Measurements from ENCODE around the gene CARS1.
A peak's percentile ranks its signal among the peaks of the same experiment; 100 is the strongest.
"Not testable (repeated sequence)": the region's sequence is repeated elsewhere in the genome, so short reads cannot be mapped to it uniquely, and the experiment has no call there.

The CARS1 gene

DNA sequence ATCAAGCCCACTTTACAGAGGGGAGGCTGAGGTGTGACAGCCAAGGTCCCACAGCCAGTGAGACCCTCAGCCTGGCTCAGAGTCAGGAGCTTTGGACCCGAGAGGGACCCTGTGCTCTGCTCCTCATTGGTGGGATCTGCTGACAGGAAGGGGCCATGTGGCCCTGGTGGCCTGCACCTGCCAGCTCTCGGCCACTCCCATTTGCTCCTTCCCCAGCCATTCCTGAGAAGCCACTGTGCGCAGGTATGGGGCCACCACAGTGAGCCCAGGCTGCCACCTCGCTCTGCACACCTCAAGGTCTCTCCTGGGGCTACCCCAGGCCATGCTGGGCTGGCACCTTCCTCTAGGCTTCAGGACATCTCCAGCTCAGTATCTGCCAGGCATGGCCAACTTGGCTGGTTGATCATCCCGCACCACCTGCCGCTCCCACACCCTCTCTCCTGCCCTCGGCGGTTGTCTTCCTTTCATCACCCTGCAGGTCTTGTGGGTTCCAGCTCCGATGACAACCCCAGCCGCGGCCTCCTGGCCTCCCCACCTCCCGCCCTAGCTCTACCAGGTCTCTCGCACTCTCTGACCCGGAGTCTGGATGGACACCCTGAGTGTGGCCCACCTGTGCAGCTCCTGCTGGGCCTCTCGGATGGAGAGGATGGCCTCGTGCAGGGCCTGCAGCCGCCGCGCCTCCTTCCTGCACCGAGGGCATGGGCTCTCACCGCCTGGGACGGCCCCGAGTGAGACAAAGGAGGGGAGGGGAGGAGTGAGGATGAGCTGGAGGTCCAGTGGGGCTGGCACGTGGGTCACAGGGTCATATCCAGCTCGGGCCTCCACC, 32.2 kb upstream of the CARS1 start:
- no peak for DNase-seq (ENCODE audit: low read depth)

GRCh38 chr11:3088806-3089205, 31.6 kb upstream of the CARS1 start:
- DNase-seq (ENCODE audit: low read depth), result no peak

- DNase-seq (ENCODE audit: low read depth), result peak; percentile 37
These were observed 30.9 kb upstream of the CARS1 start for GRCh38 chr11:3087821-3088800.

- no peak for DNase-seq (ENCODE audit: low read depth)
These were observed 30.1 kb upstream of the CARS1 start for GRCh38 chr11:3087373-3087772.

DNA sequence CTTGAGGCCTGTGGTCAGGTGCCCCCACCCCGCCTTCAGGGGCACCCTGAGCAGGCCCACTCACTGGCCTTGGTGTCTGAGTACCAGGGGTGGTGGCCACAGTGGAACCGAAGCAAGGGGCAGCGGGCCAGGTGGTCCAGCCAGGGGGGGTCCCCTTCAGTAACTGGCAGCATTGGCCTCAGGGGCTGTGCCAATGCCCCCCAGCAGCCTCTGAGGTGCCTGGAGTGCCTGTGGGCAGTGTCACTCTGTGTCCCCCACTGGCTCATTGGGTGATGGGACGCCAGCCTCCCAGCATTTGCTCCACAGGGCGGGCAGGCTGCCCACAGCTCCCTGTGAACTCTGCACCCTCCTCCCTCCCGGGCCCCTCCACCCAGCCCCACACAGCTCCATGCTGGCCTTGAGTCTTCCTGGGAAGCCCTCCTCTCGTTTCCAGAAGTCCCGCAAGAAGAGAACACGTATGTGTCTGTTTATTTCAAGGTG, 29.5 kb upstream of the CARS1 start:
- DNase-seq (ENCODE audit: low read depth), result no peak

GRCh38 chr11:3086114-3086513, 28.9 kb upstream of the CARS1 start:
- DNase-seq (ENCODE audit: low read depth), result no peak

DNA sequence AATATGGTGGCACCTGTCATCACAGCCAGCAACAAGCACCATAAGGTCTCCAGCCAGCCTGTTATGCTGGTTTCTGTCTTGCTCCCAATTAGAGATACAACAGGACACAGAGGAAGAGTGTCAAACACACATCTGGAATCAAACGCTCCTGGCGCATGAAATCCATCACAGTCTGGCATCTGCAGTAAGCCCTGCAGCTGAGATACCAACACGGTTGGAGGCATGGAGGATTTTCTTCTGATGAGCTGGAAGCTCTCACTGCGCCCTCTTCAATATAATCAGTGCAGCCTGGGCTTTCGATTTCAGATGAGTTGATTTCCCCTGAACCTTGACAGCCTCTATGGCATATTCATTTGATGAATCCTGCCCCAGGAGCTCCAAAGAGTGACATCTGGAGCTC, 27.8 kb upstream of the CARS1 start:
- DNase-seq (ENCODE audit: low read depth), result no peak

- no peak for DNase-seq (ENCODE audit: low read depth)
These were observed 26.1 kb upstream of the CARS1 start for GRCh38 chr11:3083321-3083720.

DNA sequence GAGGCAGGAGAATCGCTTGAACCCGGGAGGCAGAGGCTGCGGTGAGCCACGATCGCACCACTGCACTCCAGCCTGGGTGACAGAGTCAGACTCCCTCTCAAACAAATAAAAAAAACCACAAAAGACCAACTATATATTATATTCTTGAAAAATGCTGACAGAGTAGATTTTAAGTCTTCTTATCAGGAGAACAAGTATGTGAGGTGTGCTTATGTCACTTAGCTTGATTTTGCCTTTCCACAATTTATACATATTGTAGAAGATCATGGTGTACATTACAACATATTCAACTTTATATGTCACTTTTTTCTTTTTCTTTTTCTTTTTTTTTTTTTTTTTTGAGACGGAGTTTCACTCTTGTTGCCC, 24.1 kb upstream of the CARS1 start:
- DNase-seq (ENCODE audit: low read depth), result no peak

GRCh38 chr11:3080733-3081385, 23.6 kb upstream of the CARS1 start:
- no peak for DNase-seq (ENCODE audit: low read depth)

DNA sequence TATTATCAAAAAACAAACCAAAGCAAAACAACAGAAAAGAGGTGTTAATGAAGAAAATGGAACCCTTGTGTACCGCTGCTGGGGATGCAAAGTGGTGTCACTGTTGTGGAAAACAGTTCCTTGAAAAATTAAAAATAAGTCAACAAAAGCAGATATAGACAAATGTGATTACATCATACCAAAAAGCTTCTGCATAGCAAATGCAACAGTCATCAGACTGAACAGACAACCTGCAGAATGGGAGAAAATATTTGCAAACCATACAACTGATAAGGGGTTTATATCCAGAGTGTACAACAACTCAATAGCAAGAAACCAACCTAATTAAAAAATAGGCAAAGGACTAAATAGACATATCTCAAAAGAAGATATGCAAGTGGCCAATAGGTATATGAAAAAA, 22.9 kb upstream of the CARS1 start:
- peak; percentile 64 for DNase-seq (ENCODE audit: low read depth)

DNA sequence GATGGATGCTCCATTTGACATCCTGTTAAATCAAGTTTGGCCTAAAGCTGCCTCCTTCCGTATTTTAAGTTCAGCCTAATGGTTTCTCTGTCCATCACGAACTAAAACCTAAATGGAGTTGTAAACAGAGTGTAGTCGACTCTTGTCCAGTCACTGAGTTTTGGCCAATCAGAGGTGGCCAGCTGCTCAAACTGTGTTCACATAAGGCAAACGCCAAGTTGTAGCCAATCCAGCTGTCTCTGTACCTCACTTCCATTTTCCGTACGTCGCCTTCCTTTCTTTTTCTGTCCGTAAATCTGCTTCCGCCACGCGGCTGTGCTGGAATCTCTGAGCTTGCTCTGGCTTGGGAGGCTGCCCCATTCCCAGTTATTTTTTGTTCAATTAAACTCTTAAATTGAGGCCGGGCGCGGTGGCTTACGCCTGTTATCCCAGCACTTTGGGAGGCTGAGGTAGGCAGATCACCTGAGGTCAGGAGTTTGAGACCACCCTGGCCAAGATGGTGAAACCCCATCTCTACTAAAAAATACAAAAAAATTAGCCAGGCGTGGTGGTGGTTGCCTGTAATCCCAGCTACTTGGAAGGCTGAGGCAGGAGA, 20.7 kb upstream of the CARS1 start:
- no peak for DNase-seq (ENCODE audit: low read depth)

GRCh38 chr11:3077189-3077836, 20.1 kb upstream of the CARS1 start:
- peak; percentile 33 for DNase-seq (ENCODE audit: low read depth)

GRCh38 chr11:3074912-3075589, 17.8 kb upstream of the CARS1 start:
- DNase-seq (ENCODE audit: low read depth), result no peak

GRCh38 chr11:3073029-3073435, 15.8 kb upstream of the CARS1 start:
- DNase-seq (ENCODE audit: low read depth), result peak; percentile 27

DNA sequence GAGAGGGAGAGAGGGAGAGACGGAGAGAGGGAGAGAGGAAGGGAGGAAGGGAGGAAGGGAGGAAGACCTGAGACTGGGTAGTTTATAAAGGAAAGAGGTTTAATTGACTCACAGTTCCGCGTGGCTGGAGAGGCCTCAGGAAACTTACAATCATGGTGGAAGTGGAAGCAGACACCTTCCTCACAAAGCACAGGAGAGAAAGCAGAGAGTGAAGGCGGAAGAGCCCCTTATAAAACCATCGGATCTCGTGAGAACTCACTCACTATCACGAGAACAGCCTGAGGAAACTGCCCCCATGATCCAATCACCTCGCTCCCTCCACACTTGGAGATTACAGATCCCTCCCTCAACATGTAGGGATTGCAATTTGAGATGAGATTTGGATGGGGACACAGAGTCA, 12.2 kb upstream of the CARS1 start:
- no peak for DNase-seq (ENCODE audit: low read depth)

- not testable (repeated sequence) for DNase-seq (ENCODE audit: low read depth)
These were observed 9.1 kb upstream of the CARS1 start for GRCh38 chr11:3066308-3066707.

DNA sequence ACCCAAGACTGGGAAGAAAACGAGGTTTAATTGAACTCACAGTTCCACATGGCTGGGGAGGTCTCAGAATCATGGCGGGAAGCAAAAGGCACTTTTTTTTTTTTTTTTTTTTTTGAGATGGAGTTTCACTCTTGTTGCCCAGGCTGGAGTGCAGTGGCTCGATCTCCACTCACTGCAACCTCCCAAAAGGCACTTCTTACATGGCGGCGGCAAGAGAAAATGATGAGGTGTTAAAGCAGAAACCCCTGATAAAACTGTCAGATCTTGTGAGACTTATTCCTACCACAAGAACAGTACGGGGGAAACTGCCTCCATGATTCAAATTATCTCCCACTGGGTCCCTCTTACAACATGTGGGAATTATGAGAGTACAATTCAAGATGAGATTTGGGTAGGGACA, 7.5 kb upstream of the CARS1 start:
- not testable (repeated sequence) for DNase-seq (ENCODE audit: low read depth)

- peak; percentile 69 for DNase-seq (ENCODE audit: low read depth)
These were observed 6.7 kb upstream of the CARS1 start for GRCh38 chr11:3063876-3064275.

DNA sequence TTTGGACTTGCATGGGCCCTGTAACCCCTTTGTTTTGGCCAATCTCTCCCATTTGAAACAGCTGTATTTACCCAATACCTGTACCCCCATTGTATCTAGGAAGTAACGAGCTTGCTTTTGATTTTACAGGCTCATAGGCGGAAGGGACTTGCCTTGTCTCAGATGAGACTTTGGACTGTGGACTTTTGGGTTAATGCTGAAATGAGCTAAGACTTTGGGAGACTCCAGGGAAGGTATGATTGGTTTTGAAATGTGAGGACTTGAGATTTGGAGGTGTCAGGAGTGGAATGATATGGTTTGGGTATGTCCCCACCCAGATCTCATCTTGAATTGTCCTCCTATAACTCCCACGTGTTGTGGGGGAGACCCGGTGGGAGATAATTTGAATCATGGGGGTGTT, 6.2 kb upstream of the CARS1 start:
- DNase-seq (ENCODE audit: low read depth), result not testable (repeated sequence)
